K562 (cell line): ENCODE results near the gene ZNF519. TPM values are rescaled to one million over a fixed set of nuclear protein-coding genes. Genes with fewer than 3 reads are reported as not detected.
A peak's percentile ranks its signal among the peaks of the same experiment; 100 is the strongest.
"Not testable (repeated sequence)": the region's sequence is repeated elsewhere in the genome, so short reads cannot be mapped to it uniquely, and the experiment has no call there.

Experiments
- ATAC-seq: fragments of 200-7000 bp; cut with Tn5 transposase; 3 replicates; pipeline ENCODE4 v1.9.1; 2020; ENCODE audit warnings: moderate library complexity
- BruUV-seq: library from RNA; stranded (reverse); fragments of 400-500 nt; replicated peaks from 2 replicates; lab custom pipeline; 2021; lab: Mats Ljungman, UMichigan
- CTCF ChIA-PET: fragments of 300-600 bp; formaldehyde crosslinking; extraction: SDS; loops from one replicate; lab custom pipeline; 2021; ENCODE audit warnings: low intra/inter-chr PET ratio; lab: Yijun Ruan, JAX
- POLR2A ChIA-PET: fragments of 300-600, 350-650 bp; sonication (Branson Sonifier 250); formaldehyde crosslinking; extraction: SDS; loops from one replicate; lab custom pipeline; 2021; ENCODE audit warnings: antibody characterized with exemption, inconsistent platforms; lab: Yijun Ruan, JAX
- DNase-seq, 4 experiments: peaks; one replicate each; pipeline versions ENCODE4 v3.0.0 to v3.0.0-alpha.2; 2011 to 2018; ENCODE audit warnings: low spot score in 3 of 4, mixed read lengths in 3 of 4; ENCODE audit errors: extremely low read depth in 1 of 4
- FAIRE-seq: peaks from 2 replicates; lab custom pipeline; 2011; peaks lifted over from hg19 to GRCh38; lab: Jason Lieb, UNC
- H2AFZ ChIP-seq: 2 replicates; pipeline ENCODE4 v1.6.0; 2011; ENCODE audit warnings: low read depth, low read length, control low read depth, inconsistent platforms
- H3K27ac ChIP-seq: fragments of 200-600 bp; 3 replicates; pipeline ENCODE4 v1.8.0; 2011; ENCODE audit warnings: low read depth, mild to moderate bottlenecking, control low read depth, inconsistent platforms, low read length, moderate library complexity, mixed read lengths; ENCODE audit errors: extremely low read depth
- H3K27me3 ChIP-seq, 2 experiments: fragments of 300-600 bp in 1 of 2; 2 replicates in 1 of 2; 3 replicates in 1 of 2; pipeline versions ENCODE4 v1.6.0 to v1.8.0; 2011; ENCODE audit warnings: inconsistent platforms in 2 of 2, low read length in 2 of 2, mild to moderate bottlenecking in 1 of 2, mixed read lengths in 1 of 2, moderate library complexity in 1 of 2; ENCODE audit not compliant: control insufficient read depth in 2 of 2, insufficient read depth in 2 of 2
- H3K36me3 ChIP-seq: fragments of 300-600 bp; 3 replicates; pipeline ENCODE4 v1.8.0; 2011; ENCODE audit warnings: mild to moderate bottlenecking, low read length, inconsistent platforms; ENCODE audit not compliant: control insufficient read depth, insufficient read depth
- H3K4me1 ChIP-seq, 2 experiments: fragments of 200-600 bp in 1 of 2; replicated peaks in 1 of 2; 2 replicates in 1 of 2; 3 replicates in 1 of 2; pipeline versions ENCODE4 v1.5.1 to v1.8.0; 2011; ENCODE audit warnings: inconsistent platforms in 2 of 2, low read length in 2 of 2, mild to moderate bottlenecking in 1 of 2, mixed read lengths in 1 of 2, moderate library complexity in 1 of 2; ENCODE audit not compliant: control insufficient read depth in 2 of 2, insufficient read depth in 2 of 2
- H3K4me2 ChIP-seq: 2 replicates; pipeline ENCODE4 v1.6.1; 2011; ENCODE audit warnings: low read length, control low read depth, inconsistent platforms, mixed read lengths; ENCODE audit not compliant: insufficient read depth
- H3K4me3 ChIP-seq: fragments of 200-600 bp; sonication (generic), shearing (Covaris generic); 2 replicates; pipeline ENCODE4 v1.5.1; 2016; ENCODE audit warnings: control low read depth, inconsistent platforms
- H3K79me2 ChIP-seq: fragments of 200-600 bp; 3 replicates; pipeline ENCODE4 v1.8.0; 2011; ENCODE audit warnings: low read length, inconsistent platforms; ENCODE audit not compliant: control insufficient read depth, insufficient read depth
- H3K9ac ChIP-seq, 2 experiments: 2 replicates each; pipeline versions ENCODE4 v1.6.0 to v1.6.1; 2011; ENCODE audit warnings: low read depth in 2 of 2, low read length in 2 of 2, control low read depth in 1 of 2, inconsistent platforms in 1 of 2, mild to moderate bottlenecking in 1 of 2, mixed read lengths in 1 of 2; ENCODE audit not compliant: insufficient read depth in 1 of 2
- H3K9me1 ChIP-seq: one replicate; pipeline ENCODE4 v1.6.0; 2011; ENCODE audit warnings: inconsistent platforms, mild to moderate bottlenecking, low read length, moderate library complexity; ENCODE audit not compliant: control insufficient read depth, insufficient read depth
- H3K9me3 ChIP-seq: replicated peaks from 2 replicates; pipeline ENCODE4 v1.5.1; 2011; ENCODE audit warnings: low read depth, low read length, inconsistent platforms; ENCODE audit not compliant: control insufficient read depth, insufficient read depth
- H4K20me1 ChIP-seq: replicated peaks from 2 replicates; pipeline ENCODE4 v1.6.1; 2011; ENCODE audit warnings: low read length, inconsistent platforms, mixed read lengths; ENCODE audit not compliant: control insufficient read depth, insufficient read depth
- NFIC ChIP-seq: fragments of 450-650 bp; IDR thresholded peaks from 2 replicates; pipeline ENCODE4 v1.6.1; 2017; ENCODE audit warnings: mild to moderate bottlenecking, inconsistent platforms
- WGBS: fragments of 100-300 bp; shearing (Covaris generic); methylation state at CpG from one replicate; pipeline ENCODE4 v1.1.6; 2016; ENCODE audit warnings: low coverage, mixed read lengths; ENCODE audit not compliant: insufficient coverage; ENCODE audit errors: missing lambda C conversion rate; 5-methylcytosine and 5-hydroxymethylcytosine counted together
- in situ Hi-C: fragments of 300-500 bp; cut with MboI; formaldehyde crosslinking; loops from 4 replicates; pipeline ENCODE4 v1.15.0; 2018; ENCODE audit warnings: inconsistent platforms, mixed read lengths
- intact Hi-C: fragments of 100-400 bp; cut with micrococcal nuclease; formaldehyde crosslinking; loops from 2 replicates; pipeline ENCODE4 v1.14.2; 2022
- polyA plus RNA-seq, 8 experiments: library from polyadenylated mRNA; depleted of rRNA in 4 of 8; stranded (reverse) in 5 of 8; unstranded in 3 of 8; fragments of >200 nt; fragmentation: Nextera tagmentation in 2 of 8; fragmentation: Illumina TruSeq in 1 of 8; extraction: Ambion mirVana in 2 of 8; extraction: Trizol in 1 of 8; gene quantifications; 2 replicates each; pipeline versions ENCODE4 v1.2.1 to v1.2.3, GENCODE V29; 2011 to 2014; ENCODE audit warnings: inconsistent platforms in 1 of 8, missing spikeins in 1 of 8
- total RNA-seq, 7 experiments: library from RNA; depleted of rRNA in 6 of 7; stranded (reverse); fragments of >200 nt in 6 of 7; fragmentation: Illumina TruSeq in 2 of 7; extraction: Trizol in 2 of 7; gene quantifications; 2 replicates each; pipeline versions ENCODE4 v1.2.1 to v1.2.3, GENCODE V29; 2011 to 2021; ENCODE audit warnings: low replicate concordance in 1 of 7

The ZNF519 gene
- total and polyA plus RNA-seq, 9 of the 15 experiments (the other 6 are each of a cell fraction or from before 2014, with no cell fraction given): 5.1 to 15.1 (median 7.9) TPM

DNA sequence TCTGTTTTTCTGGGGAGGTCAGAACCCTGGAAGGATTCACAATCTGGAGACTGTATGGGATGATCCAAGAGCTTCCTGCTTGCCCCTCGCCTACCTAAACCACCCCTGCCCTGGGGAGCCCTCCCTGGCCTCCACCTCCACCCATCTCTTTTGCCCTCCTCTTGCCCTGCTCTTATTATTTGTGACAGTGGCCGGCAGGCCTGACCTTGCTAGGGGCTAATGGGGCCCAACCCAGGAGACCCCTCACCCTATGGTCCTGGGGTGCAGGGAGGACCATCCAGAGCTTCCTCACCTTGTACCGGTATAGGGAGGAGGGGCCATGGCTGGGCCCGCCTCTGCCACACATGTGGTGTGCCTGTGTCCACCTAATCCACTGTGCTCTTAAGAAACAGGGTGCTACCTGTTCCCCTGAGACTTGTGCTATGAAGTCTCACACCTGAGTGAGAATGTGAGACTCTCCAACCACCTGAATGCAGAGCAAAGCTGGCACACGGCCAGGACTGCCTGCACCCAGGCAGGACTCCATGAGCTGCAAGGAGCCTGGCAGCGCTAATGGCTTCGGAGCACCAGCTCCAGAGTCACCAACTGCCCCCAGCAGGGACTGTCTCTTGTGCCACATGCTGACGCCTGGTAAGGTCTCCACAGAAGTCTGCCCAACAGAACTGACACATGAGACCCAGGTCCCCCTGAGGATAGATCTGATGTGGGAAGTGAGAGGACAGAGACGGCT is 17.1 kb upstream of the ZNF519 start:
- H3K27me3 ChIP-seq, H3K79me2 ChIP-seq, H3K27ac ChIP-seq, DNase-seq, POLR2A ChIA-PET, H4K20me1 ChIP-seq, H3K4me3 ChIP-seq, H3K9ac ChIP-seq, BruUV-seq, H3K36me3 ChIP-seq, CTCF ChIA-PET, H3K4me1 ChIP-seq, ATAC-seq, H3K4me2 ChIP-seq, H3K9me3 ChIP-seq, intact Hi-C loops, H3K9me1 ChIP-seq, in situ Hi-C loops, H2AFZ ChIP-seq, FAIRE-seq: not testable (repeated sequence)
- TF ChIP-seq NFIC: peak; percentile 16; the same call in 1 of the 2 replicates
- 1% methylated on average over 7 of the region's 9 CpGs for WGBS

DNA sequence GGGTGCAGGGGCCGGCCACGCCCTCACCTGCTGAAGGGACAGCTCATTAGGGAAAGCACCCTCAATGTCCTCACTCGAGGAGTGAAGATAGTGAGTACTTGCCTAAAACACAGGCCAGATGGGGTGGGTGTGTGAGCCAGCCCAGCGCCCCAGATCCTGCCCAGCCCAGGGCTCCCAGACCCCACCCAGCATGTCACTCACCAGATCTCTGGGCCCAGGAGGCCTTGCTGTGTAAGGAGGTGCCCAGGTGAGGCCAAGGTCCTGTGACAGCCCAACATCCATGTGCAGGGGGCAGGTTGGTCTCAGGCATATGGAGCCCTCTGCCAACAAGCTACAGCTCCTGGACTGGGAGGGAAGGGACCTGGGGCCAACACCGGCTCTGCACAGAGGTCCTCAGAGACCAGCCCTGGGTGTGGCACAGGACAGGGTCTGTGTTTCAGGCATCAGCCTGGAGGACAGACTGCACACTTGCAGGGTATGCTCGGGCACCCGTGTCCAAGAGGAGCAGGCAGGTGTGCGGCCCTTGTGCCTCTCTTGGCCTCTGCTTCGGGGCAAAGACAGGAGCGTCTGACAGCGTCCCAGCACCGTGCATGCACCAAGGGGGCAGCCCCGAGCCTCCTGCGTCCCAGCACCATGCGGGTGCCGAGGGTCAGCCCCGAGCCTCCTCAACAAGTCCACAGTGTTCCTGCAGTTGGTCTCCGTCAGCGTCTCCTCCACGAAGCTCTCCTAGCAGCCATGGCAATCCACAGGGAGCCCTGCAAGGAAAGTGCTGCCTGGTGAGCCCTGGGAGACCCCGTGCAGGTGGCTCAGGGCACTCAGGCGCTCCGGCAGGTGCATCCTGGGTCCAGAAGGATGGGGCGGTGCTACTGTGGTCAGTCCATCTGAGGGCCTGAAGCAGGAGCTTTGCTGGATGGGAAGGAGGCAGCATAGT is 16.0 kb upstream of the ZNF519 start:
- H3K4me1 ChIP-seq, ATAC-seq, H3K4me2 ChIP-seq, H3K9ac ChIP-seq, CTCF ChIA-PET, in situ Hi-C loops, H3K4me3 ChIP-seq, intact Hi-C loops, H3K79me2 ChIP-seq, H3K9me1 ChIP-seq, H3K27ac ChIP-seq, H4K20me1 ChIP-seq, H3K9me3 ChIP-seq, FAIRE-seq, H3K36me3 ChIP-seq, BruUV-seq, H3K27me3 ChIP-seq, DNase-seq, H2AFZ ChIP-seq, POLR2A ChIA-PET: not testable (repeated sequence)
- WGBS: under 1% methylated on average over 18 of the region's 24 CpGs
